ENCODE results near the gene TREML4.

The TREML4 gene

GRCh38 chr6:41194386-41194785 is 33.8 kb upstream of the TREML4 start:
- ATAC-seq (replicated peaks) (no peak), DNase-seq (no peak)
- H3K27me3 Mint-ChIP-seq: no peaks in the 10 kb centered on the region
- no peak overlapping the region for H3K4me3 Mint-ChIP-seq
- peaks cover 60 to 80% of the 10 kb centered on the region in 2 donors for H3K4me1 Mint-ChIP-seq
- peaks cover 74 to 79% of the 10 kb centered on the region in 2 donors for H3K36me3 Mint-ChIP-seq
- peak overlapping the region; percentile 9 for H3K27ac Mint-ChIP-seq
- H3K9me3 Mint-ChIP-seq: peaks cover 2 to 3% of the 10 kb centered on the region in 2 donors

GRCh38 chr6:41197234-41197633 is 30.9 kb upstream of the TREML4 start:
- no peaks in the 10 kb centered on the region for H3K27me3 Mint-ChIP-seq
- H3K4me1 Mint-ChIP-seq: peaks cover 74 to 99% of the 10 kb centered on the region in 2 donors
- ATAC-seq (replicated peaks): no peak
- no peak for DNase-seq
- peak overlapping the region in 1 of 2 donors; percentile 0 for H3K4me3 Mint-ChIP-seq
- H3K27ac Mint-ChIP-seq: peak overlapping the region; percentile 37
- H3K9me3 Mint-ChIP-seq: no peaks in the 10 kb centered on the region
- H3K36me3 Mint-ChIP-seq: peaks cover 56 to 58% of the 10 kb centered on the region in 2 donors

- DNase-seq: no peak
- peak; percentile 23 to 26 for ATAC-seq (replicated peaks)
- Mint-ChIP-seq H3K4me3 (peak overlapping the region; percentile 79 to 95), H3K4me1 (peaks cover 61 to 85% of the 10 kb centered on the region in 2 donors), H3K9me3 (peaks cover 0 to 5% of the 10 kb centered on the region in 2 donors), H3K27ac (peak overlapping the region; percentile 85), H3K36me3 (peaks cover 36 to 37% of the 10 kb centered on the region in 2 donors), H3K27me3 (no peaks in the 10 kb centered on the region)
Observed at GRCh38 chr6:41199552-41200246, 28.4 kb upstream of the TREML4 start.

GRCh38 chr6:41200296-41200900 is 27.8 kb upstream of the TREML4 start:
- ATAC-seq (replicated peaks) (peak; percentile 14 to 33), DNase-seq (no peak)
- peaks cover 30 to 32% of the 10 kb centered on the region in 2 donors for H3K36me3 Mint-ChIP-seq
- H3K4me1 Mint-ChIP-seq: peaks cover 54 to 78% of the 10 kb centered on the region in 2 donors
- H3K9me3 Mint-ChIP-seq: peaks cover 4 to 8% of the 10 kb centered on the region in 2 donors
- peak overlapping the region; percentile 79 to 95 for H3K4me3 Mint-ChIP-seq
- no peaks in the 10 kb centered on the region for H3K27me3 Mint-ChIP-seq
- peak overlapping the region; percentile 85 for H3K27ac Mint-ChIP-seq

GRCh38 chr6:41200901-41201763 is 27.0 kb upstream of the TREML4 start, which contains the start of gene TREML2:
Gene TREML2, minus strand, starts transcription at chr6:41201149. Its CDS starts 141 bp downstream, at chr6:41201008.
- ATAC-seq (replicated peaks) (peak; percentile 86 to 90), DNase-seq (peak; percentile 69)
- Mint-ChIP-seq H3K27me3 (no peaks in the 10 kb centered on the region), H3K4me3 (peak within 1 kb of the TSS; percentile 79 to 95), H3K9me3 (peaks cover 6 to 10% of the 10 kb centered on the region in 2 donors), H3K4me1 (peaks cover 48 to 71% of the 10 kb centered on the region in 2 donors), H3K36me3 (peaks cover 25 to 26% of the 10 kb centered on the region in 2 donors), H3K27ac (peak within 1 kb of the TSS; percentile 85)

- peak overlapping the region; percentile 85 for H3K27ac Mint-ChIP-seq
- peak overlapping the region; percentile 79 to 95 for H3K4me3 Mint-ChIP-seq
- peaks cover 44 to 66% of the 10 kb centered on the region in 2 donors for H3K4me1 Mint-ChIP-seq
- DNase-seq (no peak), ATAC-seq (replicated peaks) (peak; percentile 26 to 29)
- H3K27me3 Mint-ChIP-seq: no peaks in the 10 kb centered on the region
- H3K9me3 Mint-ChIP-seq: peaks cover 7 to 10% of the 10 kb centered on the region in 2 donors
- H3K36me3 Mint-ChIP-seq: peaks cover 20 to 21% of the 10 kb centered on the region in 2 donors
Observed at GRCh38 chr6:41201764-41202173, 26.4 kb upstream of the TREML4 start.

- Mint-ChIP-seq H3K27ac (peak overlapping the region; percentile 6), H3K4me1 (peaks cover 47 to 66% of the 10 kb centered on the region in 2 donors), H3K36me3 (peaks cover 9 to 21% of the 10 kb centered on the region in 2 donors), H3K4me3 (no peak overlapping the region), H3K9me3 (peaks cover 14 to 19% of the 10 kb centered on the region in 2 donors), H3K27me3 (no peaks in the 10 kb centered on the region)
- DNase-seq: no peak
- no peak for ATAC-seq (replicated peaks)
Observed at GRCh38 chr6:41204156-41204555, 24.0 kb upstream of the TREML4 start.

GRCh38 chr6:41208439-41209106 is 19.6 kb upstream of the TREML4 start:
- Mint-ChIP-seq H3K27ac (peak overlapping the region; percentile 97), H3K36me3 (peaks cover 2 to 17% of the 10 kb centered on the region in 2 donors), H3K9me3 (peaks cover 14 to 16% of the 10 kb centered on the region in 2 donors), H3K27me3 (no peaks in the 10 kb centered on the region), H3K4me3 (peak overlapping the region; percentile 75 to 81), H3K4me1 (peaks cover 30 to 49% of the 10 kb centered on the region in 2 donors)
- ATAC-seq (replicated peaks): peak; percentile 87 to 90
- DNase-seq: no peak

- H3K36me3 Mint-ChIP-seq: peaks cover 11 to 24% of the 10 kb centered on the region in 2 donors
- peaks cover 20 to 24% of the 10 kb centered on the region in 2 donors for H3K9me3 Mint-ChIP-seq
- peaks cover 29 to 49% of the 10 kb centered on the region in 2 donors for H3K4me1 Mint-ChIP-seq
- H3K4me3 Mint-ChIP-seq: no peak overlapping the region
- DNase-seq: no peak
- peak overlapping the region; percentile 97 for H3K27ac Mint-ChIP-seq
- no peaks in the 10 kb centered on the region for H3K27me3 Mint-ChIP-seq
- peak in 1 of 2 donors; percentile 33 for ATAC-seq (replicated peaks)
Observed at GRCh38 chr6:41209547-41210320, 18.4 kb upstream of the TREML4 start.

GRCh38 chr6:41214559-41215238 is 13.4 kb upstream of the TREML4 start:
- H3K9me3 Mint-ChIP-seq: peaks cover 9 to 16% of the 10 kb centered on the region in 2 donors
- H3K36me3 Mint-ChIP-seq: peaks cover 9 to 14% of the 10 kb centered on the region in 2 donors
- H3K27me3 Mint-ChIP-seq: no peaks in the 10 kb centered on the region
- H3K4me1 Mint-ChIP-seq: peaks cover 14 to 17% of the 10 kb centered on the region in 2 donors
- no peak for ATAC-seq (replicated peaks)
- no peak overlapping the region for H3K4me3 Mint-ChIP-seq
- H3K27ac Mint-ChIP-seq: no peak overlapping the region
- no peak for DNase-seq

GRCh38 chr6:41215777-41216176 is 12.4 kb upstream of the TREML4 start:
- DNase-seq: no peak
- ATAC-seq (replicated peaks): no peak
- Mint-ChIP-seq H3K9me3 (peaks cover 9 to 16% of the 10 kb centered on the region in 2 donors), H3K27ac (no peak overlapping the region), H3K27me3 (no peaks in the 10 kb centered on the region), H3K4me3 (no peak overlapping the region), H3K36me3 (peaks cover 9 to 14% of the 10 kb centered on the region in 2 donors), H3K4me1 (peaks cover 7% of the 10 kb centered on the region in 2 donors)

GRCh38 chr6:41216616-41217015 is 11.5 kb upstream of the TREML4 start:
- Mint-ChIP-seq H3K4me3 (no peak overlapping the region), H3K27ac (no peak overlapping the region), H3K9me3 (peaks cover 9 to 16% of the 10 kb centered on the region in 2 donors), H3K36me3 (peaks cover 9 to 14% of the 10 kb centered on the region in 2 donors), H3K4me1 (peaks cover 3 to 5% of the 10 kb centered on the region in 2 donors), H3K27me3 (no peaks in the 10 kb centered on the region)
- ATAC-seq (replicated peaks): no peak
- DNase-seq: no peak
